NCI-H146 treated with DMSO at 0.1 percent for 48 hours (cell line): ENCODE results near the gene CHFR.
"Not testable (repeated sequence)": the region's sequence is repeated elsewhere in the genome, so short reads cannot be mapped to it uniquely, and the experiment has no call there.

Experiments used
- DNase-seq: peaks from one replicate; lab custom pipeline; 2025; ENCODE audit not compliant: unreplicated experiment; lab: John Stamatoyannopoulos, UW

Gene CHFR

DNA sequence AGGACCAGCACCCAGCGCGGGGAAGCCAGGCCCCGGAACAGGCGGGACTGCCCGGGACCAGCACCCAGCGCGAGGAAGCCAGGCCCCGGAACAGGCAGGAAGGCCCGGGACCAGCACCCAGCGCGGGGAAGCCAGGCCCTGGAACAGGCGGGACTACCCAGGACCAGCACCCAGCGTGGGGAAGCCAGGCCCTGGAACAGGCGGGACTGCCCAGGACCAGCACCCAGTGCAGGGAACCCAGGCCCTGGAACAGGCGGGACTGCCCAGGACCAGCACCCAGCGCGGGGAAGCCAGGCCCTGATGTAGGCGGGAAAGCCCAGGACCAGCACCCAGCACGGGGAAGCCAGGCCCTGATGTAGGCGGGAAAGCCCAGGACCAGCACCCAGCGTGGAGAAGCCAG, 12.8 kb downstream of the CHFR start:
- not testable (repeated sequence) for DNase-seq

DNA sequence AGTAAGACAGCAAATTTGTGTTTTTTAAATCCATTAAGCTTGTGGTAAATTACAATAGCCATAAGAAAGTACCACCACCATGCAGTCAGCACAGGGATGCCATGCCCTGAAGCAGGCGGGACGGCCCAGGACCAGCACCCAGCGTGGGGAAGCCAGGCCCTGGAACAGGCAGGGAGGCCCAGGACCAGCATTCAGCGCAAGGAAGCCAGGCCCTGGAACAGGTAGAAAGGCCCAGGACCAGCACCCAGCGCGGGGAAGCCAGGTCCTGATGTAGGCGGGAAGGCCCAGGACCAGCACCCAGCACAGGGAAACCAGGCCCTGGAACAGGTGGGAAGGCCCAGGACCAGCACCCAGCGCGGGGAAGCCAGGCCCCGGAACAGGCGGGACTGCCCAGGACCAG, 13.2 kb downstream of the CHFR start:
- DNase-seq = no peak

DNA sequence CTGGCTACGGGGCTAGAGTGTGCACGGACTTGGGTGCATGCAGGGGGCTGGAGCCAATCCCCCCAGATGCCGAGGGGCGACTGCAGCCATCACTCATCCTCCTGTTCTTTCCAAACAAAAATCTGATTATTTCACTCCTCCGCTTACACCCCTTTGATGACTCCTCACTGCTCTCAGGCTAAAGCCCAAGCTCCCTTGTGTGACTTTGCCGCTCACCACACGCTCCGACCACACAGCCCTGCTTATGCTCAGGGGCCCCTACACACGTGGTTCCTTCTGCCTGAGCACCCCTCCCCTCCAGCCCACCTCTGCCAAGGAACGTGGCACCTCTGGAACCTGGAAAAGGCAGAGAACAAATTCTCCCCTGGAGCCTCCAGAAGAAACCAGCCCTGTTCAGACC, 13.7 kb downstream of the CHFR start:
- no peak for DNase-seq

DNA sequence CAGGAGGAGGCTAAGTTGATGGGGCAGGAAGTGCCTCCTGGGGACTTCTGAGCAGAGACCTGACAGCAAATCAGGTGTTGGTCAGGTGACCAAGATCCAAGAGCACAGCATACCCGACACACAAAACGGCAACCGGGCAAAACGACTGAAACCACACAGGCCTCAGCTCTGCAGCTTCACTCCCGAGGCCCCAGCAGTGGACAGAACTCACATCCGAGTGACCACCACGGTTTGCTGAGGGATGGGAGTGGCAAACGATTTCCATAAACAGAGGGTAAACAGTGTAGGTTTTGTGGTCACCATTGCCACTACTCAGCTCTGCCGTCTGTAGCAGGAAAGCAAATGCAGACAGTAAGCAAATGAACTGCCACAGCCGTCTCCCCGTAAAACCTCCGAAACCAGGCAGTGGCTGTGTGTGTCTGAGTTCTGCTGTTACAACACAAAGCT, 14.4 kb downstream of the CHFR start:
- DNase-seq = no peak

DNA sequence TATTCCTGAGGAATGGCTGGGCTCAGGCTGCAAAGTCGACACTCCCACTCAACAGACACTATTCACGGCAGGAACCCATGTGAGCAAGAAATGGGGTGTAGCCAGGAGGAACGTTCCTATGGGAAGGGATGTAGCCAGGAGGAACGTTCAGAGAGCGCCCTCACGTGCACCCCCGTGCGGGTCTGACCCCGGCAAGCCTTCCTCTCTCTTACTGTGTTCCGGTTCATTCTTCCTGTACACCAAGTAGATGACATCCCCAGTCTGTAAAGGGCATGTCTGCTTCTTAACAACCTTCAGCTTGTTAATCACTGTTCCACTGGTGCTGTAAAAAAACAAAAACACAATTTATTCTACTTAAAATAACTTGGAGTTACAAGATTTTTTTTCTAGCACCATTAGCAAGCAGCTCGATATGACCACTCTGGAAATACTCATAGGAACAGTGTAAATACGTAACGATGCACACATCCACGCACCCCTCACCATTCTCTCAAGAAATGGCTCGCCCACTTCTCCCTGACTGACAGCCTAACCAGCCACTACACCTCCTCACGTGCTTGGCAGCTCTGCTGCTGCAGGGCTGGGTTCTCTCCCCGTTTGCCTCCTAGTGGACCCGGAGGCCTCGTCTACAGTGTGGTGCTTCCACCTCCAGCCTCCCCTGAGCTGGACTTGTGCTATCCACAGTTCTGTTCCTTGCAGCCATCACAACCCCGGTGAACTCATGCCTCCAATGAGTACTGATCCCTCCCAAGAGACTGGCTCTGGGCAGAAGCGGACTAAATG, 15.1 kb downstream of the CHFR start:
- no peak for DNase-seq

DNA sequence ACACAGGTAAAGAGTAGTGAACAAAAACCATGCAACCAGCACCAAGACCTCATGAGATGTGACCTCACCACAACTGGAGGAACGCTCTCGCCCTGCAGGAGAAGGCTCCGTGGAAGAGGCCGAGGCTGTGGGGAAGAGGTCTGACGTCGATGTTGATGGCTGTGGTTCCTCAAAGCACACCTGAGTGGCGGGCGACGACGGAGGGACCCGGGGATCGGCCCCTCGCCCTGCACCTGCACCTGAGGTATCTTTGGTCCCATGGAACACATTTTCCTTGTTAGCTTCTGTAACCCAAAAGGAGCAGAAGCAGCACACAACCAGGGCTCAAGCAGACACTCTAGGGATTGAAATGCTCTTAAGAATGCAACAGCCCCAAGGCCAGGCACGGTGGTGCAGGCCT, 17.9 kb downstream of the CHFR start:
- no peak for DNase-seq

DNA sequence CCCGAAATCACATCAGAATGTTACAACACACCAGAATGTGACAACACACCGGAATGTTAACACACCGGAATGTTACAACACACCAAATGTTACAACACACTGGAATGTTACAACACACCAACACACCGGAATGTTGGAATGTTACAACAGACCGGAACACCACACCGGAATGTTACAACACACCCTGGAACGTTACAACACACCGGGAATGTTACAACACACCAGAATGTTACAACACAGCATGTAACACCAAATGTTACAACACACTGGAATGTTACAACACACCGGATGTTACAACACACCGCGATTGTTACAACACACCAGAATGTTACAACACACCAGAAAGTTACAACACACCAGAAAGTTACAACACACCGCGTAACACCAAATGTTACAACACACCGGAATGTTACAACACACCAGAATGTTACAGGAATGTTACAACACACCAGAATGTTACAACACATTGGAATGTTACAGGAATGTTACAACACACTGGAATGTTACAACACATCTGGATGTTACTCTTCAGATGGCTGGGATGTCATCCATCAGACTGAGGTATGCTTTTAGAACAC, 21.1 kb downstream of the CHFR start:
- DNase-seq = no peak

DNA sequence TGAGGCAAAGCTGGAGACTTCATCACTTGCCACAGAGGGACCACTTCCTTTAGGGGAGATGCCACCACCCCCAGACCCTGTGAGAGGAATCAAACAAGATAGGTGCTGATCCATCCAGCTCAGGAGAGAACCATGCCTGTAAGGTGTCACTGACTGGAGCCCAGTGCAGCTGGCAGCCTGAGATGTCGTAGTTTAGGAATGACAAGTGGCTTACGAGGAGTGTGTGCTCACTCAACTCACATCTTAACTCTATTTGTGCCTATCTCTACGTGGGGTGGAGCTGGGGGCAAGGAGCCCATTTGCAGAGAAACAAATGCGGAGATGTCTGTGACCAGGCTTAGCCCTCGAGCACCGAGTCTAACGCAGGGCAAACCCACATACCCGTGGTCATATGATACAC, 25.8 kb downstream of the CHFR start:
- DNase-seq = no peak

DNA sequence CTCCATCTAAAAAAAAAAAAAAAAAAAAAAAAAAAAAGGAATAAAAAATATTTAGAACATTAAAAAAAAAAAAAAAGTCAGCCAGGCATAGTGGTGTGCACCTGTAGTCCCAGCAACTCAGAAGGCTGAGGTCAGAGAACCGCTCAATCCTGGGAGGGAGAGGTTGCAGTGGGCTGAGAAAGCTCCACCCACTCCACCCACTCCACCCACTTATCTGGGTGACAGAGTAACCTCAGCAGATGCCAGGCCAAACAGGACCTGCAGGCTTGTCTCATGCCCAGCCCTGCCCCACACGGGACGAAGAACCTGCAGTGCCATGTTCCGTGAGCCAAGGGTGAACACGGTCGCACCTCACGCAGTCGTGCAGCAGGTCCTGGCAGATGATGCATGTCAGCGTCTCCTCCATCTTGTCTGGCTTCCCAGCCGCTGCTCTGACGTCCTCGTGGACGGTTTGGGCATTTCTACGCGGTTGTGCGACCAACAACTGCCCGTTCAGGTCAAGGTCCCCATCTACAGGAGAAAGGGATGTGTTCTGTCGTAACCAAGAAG, 28.6 kb downstream of the CHFR start:
- DNase-seq = no peak

DNA sequence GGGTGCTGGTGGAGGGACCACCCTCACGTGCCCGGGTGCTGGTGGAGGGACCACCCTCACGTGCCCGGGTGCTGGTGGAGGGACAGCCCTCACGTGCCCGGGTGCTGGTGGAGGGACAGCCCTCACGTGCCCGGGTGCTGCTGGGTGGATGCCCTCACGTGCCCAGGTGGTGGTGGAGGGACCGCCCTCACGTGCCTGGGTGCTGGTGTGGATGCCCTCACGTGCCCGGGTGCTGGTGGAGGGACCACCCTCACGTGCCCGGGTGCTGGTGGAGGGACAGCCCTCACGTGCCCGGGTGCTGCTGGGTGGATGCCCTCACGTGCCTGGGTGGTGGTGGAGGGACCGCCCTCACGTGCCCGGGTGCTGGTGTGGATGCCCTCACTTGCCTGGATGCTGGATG, 30.4 kb downstream of the CHFR start:
- DNase-seq = not testable (repeated sequence)

DNA sequence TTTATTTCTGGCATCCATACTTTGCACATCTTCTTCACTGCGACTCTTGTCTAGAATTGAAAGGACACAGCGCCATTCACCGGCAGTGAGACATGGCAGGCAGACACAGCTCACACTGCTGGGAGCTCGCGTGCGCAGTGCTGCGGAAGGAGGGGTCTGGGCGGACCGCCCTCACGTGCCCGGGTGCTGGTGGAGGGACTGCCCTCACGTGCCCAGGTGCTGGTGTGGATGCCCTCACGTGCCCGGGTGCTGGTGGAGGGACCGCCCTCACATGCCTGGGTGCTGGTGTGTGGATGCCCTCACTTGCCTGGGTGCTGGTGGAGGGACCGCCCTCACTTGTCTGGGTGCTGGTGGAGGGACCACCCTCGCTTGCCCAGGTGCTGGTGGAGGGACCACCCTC, 30.8 kb downstream of the CHFR start:
- no peak for DNase-seq

DNA sequence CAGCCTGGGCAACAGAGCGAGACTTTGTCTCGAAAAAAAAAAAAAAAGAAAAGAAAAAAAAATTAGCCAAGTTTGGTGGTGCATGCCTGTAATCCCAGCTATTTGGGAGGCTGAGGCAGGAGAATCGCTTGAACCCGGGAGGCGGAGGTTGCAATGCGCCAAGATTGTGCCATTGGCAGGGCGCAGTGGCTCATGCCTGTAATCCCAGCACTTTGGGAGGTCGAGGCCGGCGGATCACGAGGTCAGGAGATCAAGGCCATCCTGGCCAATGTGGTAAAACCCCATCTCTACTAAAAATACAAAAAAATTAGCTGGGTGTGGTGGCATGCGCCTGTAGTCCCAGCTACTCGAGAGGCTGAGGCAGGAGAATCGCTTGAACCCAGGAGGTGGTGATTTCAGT, 32.2 kb downstream of the CHFR start:
- not testable (repeated sequence) for DNase-seq

DNA sequence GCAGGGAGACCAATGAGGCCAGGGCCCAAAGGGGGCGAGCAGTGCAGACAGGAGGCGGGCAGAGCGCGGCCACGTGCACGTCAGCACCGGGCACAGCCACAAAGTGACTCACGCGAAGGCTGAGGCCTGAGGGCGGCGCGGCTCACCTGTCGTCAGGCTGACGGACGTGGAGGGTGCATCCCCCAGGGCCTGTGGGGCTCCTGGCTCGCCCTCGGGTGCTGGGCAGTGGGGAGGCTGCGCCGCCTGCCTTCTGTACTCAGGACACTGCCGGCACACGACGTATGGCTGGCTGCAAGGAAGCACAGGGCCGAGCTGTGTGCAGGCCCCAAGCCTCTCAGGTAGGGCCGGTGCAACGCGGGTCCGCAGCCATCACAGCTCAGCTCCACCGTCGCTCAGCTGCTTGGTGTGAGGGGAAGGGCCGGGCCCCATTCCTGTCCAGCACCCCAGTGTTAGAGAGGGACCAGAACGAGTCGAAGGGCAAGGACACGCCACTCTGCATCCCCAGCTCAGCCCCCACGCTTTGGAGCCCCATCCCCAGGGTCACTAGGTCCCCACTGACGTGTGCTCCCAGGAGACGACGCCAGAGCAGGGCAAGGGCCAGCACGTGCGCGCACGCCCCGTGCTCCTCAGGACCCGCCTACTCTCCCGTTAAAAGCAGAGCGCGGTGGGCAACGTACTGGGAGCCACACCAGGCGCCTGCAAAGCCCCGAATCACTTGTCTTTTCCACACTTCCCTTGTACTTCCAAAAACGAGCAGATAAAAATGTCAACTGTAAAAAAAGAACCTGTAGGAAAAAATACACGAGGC, 33.9 kb downstream of the CHFR start:
- DNase-seq = no peak

DNA sequence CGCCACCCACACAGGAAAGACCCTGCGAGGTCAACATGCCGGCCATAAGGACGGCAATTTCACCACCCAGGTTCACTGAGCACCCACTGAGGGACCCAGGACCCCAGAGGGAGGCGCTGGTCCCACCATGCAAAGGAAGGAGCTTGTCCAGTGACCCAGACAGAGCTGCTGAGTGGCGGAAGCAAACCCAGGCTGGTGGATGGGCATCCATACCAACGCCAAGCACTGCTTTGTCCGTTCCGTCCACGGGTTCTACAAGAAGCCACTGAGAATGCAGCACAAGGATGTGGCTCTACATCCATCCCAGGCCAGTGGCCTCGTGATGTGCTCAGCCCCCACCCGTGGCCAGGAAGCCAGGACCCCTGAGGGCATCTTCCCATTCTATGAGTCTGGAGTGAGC, 34.9 kb downstream of the CHFR start:
- no peak for DNase-seq

DNA sequence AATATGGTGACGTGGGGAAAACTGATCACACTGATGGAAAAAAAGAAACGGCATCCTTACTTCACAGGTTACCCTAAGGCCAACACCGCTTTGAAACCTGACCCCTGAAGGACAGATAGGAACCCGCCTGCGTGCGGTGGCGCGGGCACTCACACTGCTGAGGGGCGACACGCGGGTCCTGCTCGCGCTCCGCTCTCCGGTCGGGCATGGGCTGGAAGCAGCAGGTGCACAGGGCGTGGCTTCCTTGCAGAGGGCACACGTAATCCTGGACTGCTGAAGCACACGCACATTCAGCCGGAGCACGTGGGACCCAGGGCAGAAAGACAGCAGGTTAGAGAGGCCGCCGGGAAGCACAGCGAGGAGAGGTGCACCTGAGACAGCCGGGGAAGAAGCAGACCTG, 35.9 kb downstream of the CHFR start:
- no peak for DNase-seq

DNA sequence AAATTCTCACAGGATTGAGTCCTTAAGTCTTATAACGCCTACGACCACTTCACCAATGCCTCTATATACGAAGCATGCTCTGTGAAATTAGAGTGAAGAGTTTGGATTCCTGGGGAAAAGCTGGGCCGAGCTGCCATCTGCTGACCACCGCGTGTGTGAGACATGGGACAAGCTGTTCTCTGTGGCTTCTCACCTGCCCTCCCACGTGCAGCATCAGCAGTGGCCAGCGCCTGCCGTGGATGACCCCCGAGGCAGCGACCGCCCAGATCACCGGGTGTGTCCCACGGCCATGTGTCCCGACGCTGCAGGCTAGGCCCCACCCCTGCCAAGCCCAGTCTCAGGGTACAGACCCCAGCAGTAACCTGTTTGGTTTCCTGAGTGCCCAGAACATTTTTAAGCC, 37.1 kb downstream of the CHFR start:
- DNase-seq = no peak

DNA sequence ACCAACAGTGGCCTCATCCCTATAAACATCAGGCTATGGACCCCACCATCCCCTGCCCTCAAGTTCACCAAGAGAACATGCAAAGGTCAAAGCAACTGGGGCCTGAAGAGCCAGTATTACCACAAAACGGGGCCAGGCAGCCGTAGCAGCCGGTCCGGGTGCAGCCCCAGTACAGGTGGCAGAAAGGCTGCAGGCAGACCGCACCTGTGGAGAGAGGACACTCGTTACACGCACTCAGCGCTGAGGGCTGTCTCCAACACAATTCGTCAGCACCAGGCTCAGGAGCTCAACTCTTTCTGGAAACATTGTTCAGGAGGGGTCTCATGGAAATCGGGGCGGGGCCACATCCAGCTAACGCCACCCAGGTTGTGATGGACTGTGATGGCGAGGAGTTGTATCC, 38.9 kb downstream of the CHFR start:
- no peak for DNase-seq

DNA sequence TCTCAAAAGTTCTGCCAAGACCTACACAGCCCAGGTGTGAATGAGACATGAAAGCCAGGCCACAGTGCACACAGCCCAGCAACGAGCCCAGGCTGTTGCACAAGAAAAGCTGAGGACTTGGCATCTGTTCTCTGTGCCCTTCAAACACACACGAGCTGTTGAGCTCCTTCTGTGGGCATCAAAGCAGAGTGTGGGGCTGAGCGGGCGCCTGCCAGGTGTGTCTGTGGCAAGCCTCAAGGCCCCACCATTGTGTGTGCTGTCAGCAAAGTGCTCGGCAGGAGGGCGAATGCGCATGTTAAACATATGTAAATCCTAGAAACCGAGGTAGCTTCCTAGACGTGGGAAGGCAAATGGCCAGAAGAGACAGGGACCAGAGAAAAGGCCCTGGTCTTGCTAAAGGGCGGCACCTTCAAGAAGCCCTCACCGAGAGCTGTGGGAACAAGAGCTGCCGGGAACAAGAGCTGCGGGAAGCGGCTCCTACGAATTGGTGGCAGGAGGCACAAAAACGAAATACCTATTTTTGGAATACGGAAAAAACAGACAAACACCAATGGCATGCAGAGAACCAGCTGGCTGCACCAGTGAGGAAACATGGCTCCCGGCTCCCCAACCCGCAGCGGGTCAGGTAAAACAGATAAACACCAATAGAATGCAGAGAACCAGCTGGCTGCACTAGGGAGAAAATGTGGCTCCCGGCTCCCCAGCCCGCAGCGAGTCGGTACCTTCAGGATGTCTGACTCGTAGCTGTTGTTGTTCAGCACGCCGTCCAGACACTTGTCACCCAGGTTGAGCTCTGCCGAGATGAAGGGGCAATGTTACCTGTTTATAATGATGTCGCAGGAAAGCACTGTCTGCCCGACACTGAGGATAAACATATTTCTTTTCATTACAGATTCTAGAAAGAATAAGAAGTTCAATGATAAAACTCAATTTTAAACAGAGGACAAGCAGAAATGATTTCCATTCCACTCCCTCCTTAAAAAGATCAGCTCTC, 39.7 kb downstream of the CHFR start:
- DNase-seq = no peak

DNA sequence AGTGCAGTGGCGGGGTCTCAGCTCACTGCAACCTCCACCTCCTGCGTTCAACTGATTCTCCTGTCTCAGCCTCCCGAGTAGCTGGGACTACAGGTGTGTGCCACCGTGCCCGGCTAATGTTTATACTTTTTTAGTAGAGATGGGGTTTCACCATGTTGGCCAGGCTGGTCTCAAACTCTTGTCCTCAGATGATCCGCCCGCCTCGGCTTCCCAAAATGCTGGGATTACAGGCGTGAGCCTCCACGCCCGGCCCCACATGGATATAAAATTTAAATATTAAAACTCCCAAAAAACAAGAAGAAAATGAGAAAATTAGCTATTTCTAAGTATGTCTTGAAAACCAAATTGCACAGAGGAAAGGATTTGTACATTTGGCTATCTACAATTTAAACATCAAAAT, 42.7 kb downstream of the CHFR start:
- not testable (repeated sequence) for DNase-seq

DNA sequence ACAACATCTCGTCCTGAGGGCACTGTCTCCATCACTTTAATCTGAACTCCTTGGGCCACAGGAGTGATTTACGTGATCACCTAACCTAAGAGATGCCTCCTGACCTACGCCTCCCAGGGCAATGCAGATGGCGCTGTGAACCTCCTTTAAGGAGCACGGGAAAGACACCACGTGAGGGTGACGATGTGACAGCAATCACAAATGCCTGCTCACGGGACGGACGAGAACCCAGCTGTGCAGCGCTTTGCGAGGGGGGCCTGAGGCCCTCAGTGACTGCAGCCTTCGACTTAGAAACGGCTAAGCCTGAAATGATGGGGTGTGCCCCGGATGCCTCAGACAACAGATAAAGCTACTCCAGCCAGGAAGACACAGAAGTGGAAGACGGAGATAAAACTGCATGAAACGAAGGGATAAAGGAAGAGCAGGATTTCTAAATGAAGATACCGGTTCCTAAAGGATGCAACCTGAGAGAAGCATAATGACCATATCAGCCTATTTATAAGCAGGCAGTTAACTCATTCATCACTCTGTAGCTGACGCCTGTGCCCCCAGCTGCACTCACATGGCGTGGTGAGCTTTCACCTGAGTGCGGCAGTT, 44.9 kb downstream of the CHFR start:
- no peak for DNase-seq
